Neural cell (in vitro differentiated cells): ENCODE measurements around the gene PPIE. TPM values are rescaled to one million over a fixed set of nuclear protein-coding genes. Genes with fewer than 3 reads are reported as not detected.

Experiments used
- H2AFZ ChIP-seq: fragments of 200-600, 300-800 bp; sonication (generic), shearing (Covaris generic); 2 replicates; pipeline ENCODE4 v1.6.0; 2014; ENCODE audit warnings: low read depth, mild to moderate bottlenecking, antibody characterized with exemption, low read length, moderate library complexity
- H3F3A ChIP-seq: fragments of 200-600 bp; shearing (Covaris generic); 2 replicates; pipeline ENCODE4 v1.6.1; 2016; ENCODE audit warnings: mild to moderate bottlenecking, moderate library complexity, mixed read lengths, antibody characterized with exemption, low read length; ENCODE audit not compliant: insufficient read depth, poor library complexity, severe bottlenecking
- H3K27ac ChIP-seq: fragments of 200-600, 300-800 bp; sonication (generic), shearing (Covaris generic); 2 replicates; pipeline ENCODE4 v1.5.1; 2014; ENCODE audit warnings: mild to moderate bottlenecking, low read length, moderate library complexity
- H3K27me3 ChIP-seq: fragments of 300-800, 200-600 bp; sonication (generic), shearing (Covaris generic); 2 replicates; pipeline ENCODE4 v1.6.0; 2014; ENCODE audit warnings: mild to moderate bottlenecking, low read depth, low read length, moderate library complexity; ENCODE audit not compliant: insufficient read depth
- H3K36me3 ChIP-seq: fragments of 300-800, 200-600 bp; sonication (generic), shearing (Covaris generic); 2 replicates; pipeline ENCODE4 v1.5.1; 2014; ENCODE audit warnings: mild to moderate bottlenecking, antibody characterized with exemption, low read length, moderate library complexity; ENCODE audit not compliant: insufficient read depth
- H3K4me2 ChIP-seq: fragments of 300-800, 200-600 bp; sonication (generic), shearing (Covaris generic); 2 replicates; pipeline ENCODE4 v1.6.0; 2014; ENCODE audit warnings: mild to moderate bottlenecking, low read length
- H3K4me3 ChIP-seq: fragments of 300-800, 200-600 bp; sonication (generic), shearing (Covaris generic); 2 replicates; pipeline ENCODE4 v1.5.1; 2014; ENCODE audit warnings: mild to moderate bottlenecking, low read length, moderate library complexity
- H3K79me2 ChIP-seq: fragments of 200-600 bp; shearing (Covaris generic); replicated peaks from 2 replicates; pipeline ENCODE4 v1.6.0; 2014; ENCODE audit warnings: mild to moderate bottlenecking, low read length, moderate library complexity; ENCODE audit not compliant: insufficient read depth
- H3K9ac ChIP-seq: fragments of 300-800, 200-600 bp; sonication (generic), shearing (Covaris generic); 2 replicates; pipeline ENCODE4 v1.6.1; 2016; ENCODE audit warnings: mild to moderate bottlenecking, low read length, mixed read lengths
- H3K9me2 ChIP-seq: fragments of 200-600 bp; shearing (Covaris generic); 2 replicates; pipeline ENCODE4 v1.6.1; 2016; ENCODE audit warnings: mild to moderate bottlenecking, low read length, mixed read lengths; ENCODE audit not compliant: insufficient read depth
- H3K9me3 ChIP-seq: fragments of 200-600, 300-800 bp; sonication (generic), shearing (Covaris generic); 2 replicates; pipeline ENCODE4 v1.6.1; 2016; ENCODE audit warnings: mild to moderate bottlenecking, mixed run types, low read length, moderate library complexity, mixed read lengths
- H4K20me1 ChIP-seq: fragments of 200-600 bp; shearing (Covaris generic); 2 replicates; pipeline ENCODE4 v1.6.1; 2016; ENCODE audit warnings: mild to moderate bottlenecking, mixed run types; ENCODE audit not compliant: insufficient read depth
- CTCF ChIP-seq: fragments of 450-650 bp; IDR thresholded peaks from 2 replicates; pipeline ENCODE4 v1.5.1; 2014; ENCODE audit warnings: antibody characterized with exemption, mild to moderate bottlenecking, moderate library complexity; ENCODE audit not compliant: poor library complexity, severe bottlenecking
- EP300 ChIP-seq: fragments of 450-650 bp; conservative IDR thresholded peaks from 2 replicates; pipeline ENCODE4 v1.6.1; 2014; ENCODE audit warnings: antibody characterized with exemption, mild to moderate bottlenecking, moderate library complexity; ENCODE audit not compliant: poor library complexity, severe bottlenecking
- EZH2 ChIP-seq: fragments of 200-600, 300-800 bp; shearing (Covaris generic), sonication (generic); IDR thresholded peaks from 2 replicates; pipeline ENCODE4 v1.6.1; 2014; ENCODE audit warnings: antibody characterized with exemption, low read length, borderline replicate concordance, mild to moderate bottlenecking; ENCODE audit not compliant: insufficient read depth, poor library complexity, severe bottlenecking
- MXI1 ChIP-seq: fragments of 450-650 bp; conservative IDR thresholded peaks from 2 replicates; pipeline ENCODE4 v1.6.1; 2014; ENCODE audit warnings: antibody characterized with exemption, mild to moderate bottlenecking; ENCODE audit not compliant: poor library complexity, severe bottlenecking
- POLR2AphosphoS5 ChIP-seq: IDR thresholded peaks from 2 replicates; pipeline ENCODE4 v1.6.1; 2012
- RAD21 ChIP-seq: fragments of 450-650 bp; conservative IDR thresholded peaks from 2 replicates; pipeline ENCODE4 v1.6.1; 2014; ENCODE audit warnings: antibody characterized with exemption, mild to moderate bottlenecking, moderate library complexity
- REST ChIP-seq: IDR thresholded peaks from 2 replicates; pipeline ENCODE4 v1.6.1; 2012; ENCODE audit warnings: borderline replicate concordance
- SMC3 ChIP-seq: fragments of 450-650 bp; conservative IDR thresholded peaks from 2 replicates; pipeline ENCODE4 v1.6.1; 2014; ENCODE audit warnings: antibody characterized with exemption, mild to moderate bottlenecking, moderate library complexity; ENCODE audit not compliant: poor library complexity
- TAF1 ChIP-seq: IDR thresholded peaks from 2 replicates; pipeline ENCODE4 v1.6.1; 2012; ENCODE audit warnings: low read depth
- polyA plus RNA-seq: library from polyadenylated mRNA; depleted of rRNA; stranded (reverse); fragments of >200 nt; gene quantifications from 2 replicates; pipeline ENCODE4 v1.2.3, GENCODE V29; 2014

Gene PPIE
- polyA plus RNA-seq, 1 donor from 2014 or later = 55.9 TPM

- Histone ChIP-seq H3K4me3 (no peak overlapping the region), H3K36me3 (no peaks in the 10 kb centered on the region), H3F3A (no peaks in the 10 kb centered on the region), H2AFZ (no peak overlapping the region), H3K27ac (no peak overlapping the region), H3K27me3 (peaks cover 21% of the 10 kb centered on the region), H3K9me2 (no peaks in the 10 kb centered on the region), H3K9ac (no peak overlapping the region), H3K79me2 (no peaks in the 10 kb centered on the region), H4K20me1 (no peaks in the 10 kb centered on the region), H3K9me3 (no peaks in the 10 kb centered on the region), H3K4me2 (no peak overlapping the region)
- no peak for TF ChIP-seq CTCF
- no peak for TF ChIP-seq MXI1
- TF ChIP-seq RAD21 = no peak
- TF ChIP-seq SMC3 = no peak
- no peak for TF ChIP-seq POLR2AphosphoS5
- TF ChIP-seq TAF1 = no peak
- TF ChIP-seq EZH2 = no peak
- no peak for TF ChIP-seq REST
- no peak for TF ChIP-seq EP300
Observed at GRCh38 chr1:39713557-39713956, 25.1 kb upstream of the PPIE start.

- Histone ChIP-seq H3K9ac (no peak overlapping the region), H3K79me2 (no peaks in the 10 kb centered on the region), H3K36me3 (no peaks in the 10 kb centered on the region), H3K4me2 (no peak overlapping the region), H4K20me1 (no peaks in the 10 kb centered on the region), H3K27me3 (peaks cover 33% of the 10 kb centered on the region), H3K9me2 (no peaks in the 10 kb centered on the region), H3K9me3 (no peaks in the 10 kb centered on the region), H3K27ac (no peak overlapping the region), H3K4me3 (no peak overlapping the region), H2AFZ (no peak overlapping the region), H3F3A (no peaks in the 10 kb centered on the region)
- no peak for TF ChIP-seq REST
- TF ChIP-seq SMC3 = no peak
- no peak for TF ChIP-seq EP300
Observed at GRCh38 chr1:39717809-39718208, 20.9 kb upstream of the PPIE start.
